Measurements from ENCODE around the gene IDH3A.

The IDH3A gene

GRCh38 chr15:78149068-78149804, at the start of gene IDH3A:
Gene IDH3A, plus strand, starts transcription at chr15:78149362. Its CDS starts 42 bp downstream, at chr15:78149404.
- Mint-ChIP-seq H3K27me3 (no peaks in the 10 kb centered on the region), H3K4me3 (peak within 1 kb of the TSS; percentile 87), H3K27ac (peak within 1 kb of the TSS; percentile 90), H3K36me3 (ENCODE audit: low read depth) (peaks cover 17% of the 10 kb centered on the region), H3K9me3 (no peaks in the 10 kb centered on the region), H3K4me1 (peaks cover 46% of the 10 kb centered on the region)
- peak; percentile 100 for DNase-seq
- peak; percentile 90 for ATAC-seq

- peaks cover 30% of the 10 kb centered on the region for H3K4me1 Mint-ChIP-seq
- H3K27me3 Mint-ChIP-seq = no peaks in the 10 kb centered on the region
- DNase-seq (no peak), ATAC-seq (no peak)
- no peaks in the 10 kb centered on the region for H3K9me3 Mint-ChIP-seq
- no peak overlapping the region for H3K27ac Mint-ChIP-seq
- H3K36me3 Mint-ChIP-seq (ENCODE audit: low read depth) = no peaks in the 10 kb centered on the region
- H3K4me3 Mint-ChIP-seq = no peak overlapping the region
These were observed 48.3 kb upstream of the IDH3A start for GRCh38 chr15:78100886-78101285.

GRCh38 chr15:78101423-78102105, 47.6 kb upstream of the IDH3A start:
- Mint-ChIP-seq H3K27me3 (no peaks in the 10 kb centered on the region), H3K9me3 (no peaks in the 10 kb centered on the region), H3K27ac (no peak overlapping the region), H3K36me3 (ENCODE audit: low read depth) (no peaks in the 10 kb centered on the region), H3K4me3 (no peak overlapping the region), H3K4me1 (peaks cover 33% of the 10 kb centered on the region)
- no peak for DNase-seq
- ATAC-seq = no peak

- Mint-ChIP-seq H3K4me1 (peaks cover 33% of the 10 kb centered on the region), H3K4me3 (no peak overlapping the region), H3K36me3 (ENCODE audit: low read depth) (no peaks in the 10 kb centered on the region), H3K27me3 (no peaks in the 10 kb centered on the region), H3K27ac (no peak overlapping the region), H3K9me3 (no peaks in the 10 kb centered on the region)
- DNase-seq (no peak), ATAC-seq (no peak)
These were observed 47.0 kb upstream of the IDH3A start for GRCh38 chr15:78102211-78102610.

- DNase-seq (no peak), ATAC-seq (no peak)
- Mint-ChIP-seq H3K4me1 (peaks cover 35% of the 10 kb centered on the region), H3K27ac (no peak overlapping the region), H3K9me3 (no peaks in the 10 kb centered on the region), H3K27me3 (no peaks in the 10 kb centered on the region), H3K4me3 (no peak overlapping the region), H3K36me3 (ENCODE audit: low read depth) (no peaks in the 10 kb centered on the region)
These were observed 46.4 kb upstream of the IDH3A start for GRCh38 chr15:78102741-78103140.

- Mint-ChIP-seq H3K9me3 (no peaks in the 10 kb centered on the region), H3K27ac (peak overlapping the region; percentile 54), H3K27me3 (no peaks in the 10 kb centered on the region), H3K4me1 (peaks cover 37% of the 10 kb centered on the region), H3K4me3 (no peak overlapping the region), H3K36me3 (ENCODE audit: low read depth) (no peaks in the 10 kb centered on the region)
- ATAC-seq = peak; percentile 86
- peak; percentile 63 for DNase-seq
These were observed 45.6 kb upstream of the IDH3A start for GRCh38 chr15:78103406-78104118.

- peak; percentile 4 for ATAC-seq
- Mint-ChIP-seq H3K9me3 (no peaks in the 10 kb centered on the region), H3K27me3 (no peaks in the 10 kb centered on the region), H3K27ac (peak overlapping the region; percentile 54), H3K4me3 (no peak overlapping the region), H3K36me3 (ENCODE audit: low read depth) (no peaks in the 10 kb centered on the region), H3K4me1 (peaks cover 37% of the 10 kb centered on the region)
- no peak for DNase-seq
These were observed 45.1 kb upstream of the IDH3A start for GRCh38 chr15:78104119-78104479.

GRCh38 chr15:78104566-78105475, 44.3 kb upstream of the IDH3A start:
- ATAC-seq (no peak), DNase-seq (no peak)
- Mint-ChIP-seq H3K4me3 (no peak overlapping the region), H3K9me3 (no peaks in the 10 kb centered on the region), H3K36me3 (ENCODE audit: low read depth) (no peaks in the 10 kb centered on the region), H3K27me3 (no peaks in the 10 kb centered on the region), H3K27ac (peak overlapping the region; percentile 53), H3K4me1 (peaks cover 37% of the 10 kb centered on the region)

- ATAC-seq = no peak
- Mint-ChIP-seq H3K9me3 (no peaks in the 10 kb centered on the region), H3K4me3 (no peak overlapping the region), H3K4me1 (peaks cover 37% of the 10 kb centered on the region), H3K27me3 (no peaks in the 10 kb centered on the region), H3K27ac (peak overlapping the region; percentile 23), H3K36me3 (ENCODE audit: low read depth) (no peaks in the 10 kb centered on the region)
- DNase-seq = no peak
These were observed 43.5 kb upstream of the IDH3A start for GRCh38 chr15:78105476-78106241.

GRCh38 chr15:78107471-78107870, 41.7 kb upstream of the IDH3A start:
- Mint-ChIP-seq H3K27ac (no peak overlapping the region), H3K27me3 (no peaks in the 10 kb centered on the region), H3K4me1 (peaks cover 37% of the 10 kb centered on the region), H3K9me3 (no peaks in the 10 kb centered on the region), H3K4me3 (no peak overlapping the region), H3K36me3 (ENCODE audit: low read depth) (no peaks in the 10 kb centered on the region)
- ATAC-seq = no peak
- DNase-seq = no peak

GRCh38 chr15:78108300-78109084, 40.7 kb upstream of the IDH3A start:
- Mint-ChIP-seq H3K27ac (no peak overlapping the region), H3K27me3 (no peaks in the 10 kb centered on the region), H3K4me1 (peaks cover 38% of the 10 kb centered on the region), H3K9me3 (no peaks in the 10 kb centered on the region), H3K36me3 (ENCODE audit: low read depth) (no peaks in the 10 kb centered on the region), H3K4me3 (no peak overlapping the region)
- peak; percentile 83 for DNase-seq
- ATAC-seq = peak; percentile 74

- Mint-ChIP-seq H3K27ac (no peak overlapping the region), H3K9me3 (no peaks in the 10 kb centered on the region), H3K27me3 (no peaks in the 10 kb centered on the region), H3K4me1 (peaks cover 32% of the 10 kb centered on the region), H3K4me3 (no peak overlapping the region), H3K36me3 (ENCODE audit: low read depth) (no peaks in the 10 kb centered on the region)
- ATAC-seq = no peak
- no peak for DNase-seq
These were observed 40.0 kb upstream of the IDH3A start for GRCh38 chr15:78109156-78109555.

- Mint-ChIP-seq H3K9me3 (no peaks in the 10 kb centered on the region), H3K4me1 (peaks cover 22% of the 10 kb centered on the region), H3K4me3 (no peak overlapping the region), H3K27ac (no peak overlapping the region), H3K27me3 (no peaks in the 10 kb centered on the region), H3K36me3 (ENCODE audit: low read depth) (no peaks in the 10 kb centered on the region)
- no peak for ATAC-seq
- DNase-seq = no peak
These were observed 39.1 kb upstream of the IDH3A start for GRCh38 chr15:78110096-78110495.

All from activated naive CD8-positive, alpha-beta T cell treated with anti-CD3 and anti-CD28 coated beads, Interleukin-2, amount 50 U/mL, for 24 hours (primary cell).